HG03342 (cell line): ENCODE results near the gene KY.

ENCODE experiments used
- ATAC-seq: cut with Tn5 transposase; IDR thresholded peaks from one replicate; pipeline ENCODE4 v1.9.1; 2021; ENCODE audit warnings: mild to moderate bottlenecking, moderate library complexity; ENCODE audit not compliant: unreplicated experiment

The KY gene

GRCh38 chr3:134564991-134565390 lies 85.8 kb downstream of the KY start:
- no peak for ATAC-seq

DNA sequence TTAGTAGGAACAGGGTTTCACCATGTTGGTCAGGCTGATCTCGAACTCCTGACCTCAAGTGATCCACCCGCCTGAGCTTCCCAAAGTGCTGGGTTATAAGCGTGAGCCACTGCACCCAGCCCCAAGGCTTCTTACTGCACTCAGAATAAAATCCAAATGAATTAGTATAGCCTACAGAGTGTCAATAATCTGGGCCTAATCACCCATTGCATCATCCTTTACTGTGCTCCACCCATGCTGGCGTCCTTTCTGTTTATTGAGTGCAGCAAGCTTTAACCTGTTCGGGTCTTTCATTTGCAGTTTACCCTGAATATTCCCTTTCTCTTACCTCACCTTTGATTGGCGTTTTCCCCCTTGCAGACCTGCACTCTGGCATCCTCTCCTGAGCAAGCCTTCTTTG lies 87.2 kb downstream of the KY start:
- no peak for ATAC-seq

- ATAC-seq, result no peak
Measured at GRCh38 chr3:134562055-134562454, 88.8 kb downstream of the KY start.

DNA sequence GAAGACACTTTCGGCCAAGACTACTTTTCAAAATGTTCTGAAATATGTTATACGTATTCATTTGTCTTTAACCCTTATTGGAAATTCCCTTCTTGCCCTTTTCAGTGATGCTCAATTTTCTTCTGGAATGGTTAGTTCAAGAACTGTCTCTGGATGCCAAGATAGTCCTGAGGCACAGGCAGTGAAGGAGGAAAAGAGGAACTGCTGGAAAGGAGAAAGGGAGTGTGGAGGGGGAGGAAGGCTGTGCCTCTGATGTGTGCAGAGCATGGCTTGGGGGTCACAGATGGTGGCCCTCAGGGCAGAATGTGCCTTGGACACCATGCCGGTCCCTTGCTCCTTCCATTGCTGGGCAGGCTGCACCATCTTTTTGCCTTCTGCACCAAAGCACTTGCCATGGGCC lies 91.2 kb downstream of the KY start:
- ATAC-seq, result no peak
